Measurements from ENCODE around the gene CST7. TPM values are rescaled to one million over a fixed set of nuclear protein-coding genes. Genes with fewer than 3 reads are reported as not detected.

Gene CST7
- total RNA-seq, 1 donor from 2014 or later = not detected

DNA sequence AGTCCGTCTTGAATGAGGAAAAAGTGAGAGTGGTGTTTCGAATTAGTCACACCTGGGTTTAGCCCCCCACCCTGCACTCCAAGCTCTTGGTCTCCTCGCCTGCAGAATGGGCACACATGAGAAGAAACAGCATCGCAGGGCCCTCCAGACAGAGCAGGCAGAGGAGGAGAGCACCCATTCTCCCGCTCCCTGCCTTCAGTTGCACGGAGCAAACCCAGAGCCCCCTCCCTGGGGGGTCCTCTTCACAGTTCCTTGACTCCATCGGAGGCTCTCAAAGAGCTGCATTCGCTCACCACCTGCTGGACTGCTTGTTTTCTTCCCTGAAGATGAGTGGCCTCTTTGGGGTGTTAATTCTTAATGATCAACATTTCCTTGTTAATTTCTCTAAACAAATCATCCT lies 5.1 kb downstream of the CST7 start:
- peak; percentile 73 for DNase-seq (ENCODE audit: extremely low spot score, unreplicated experiment)
- H3K4me3 Mint-ChIP-seq (ENCODE audit: unreplicated experiment) = no peak overlapping the region

DNA sequence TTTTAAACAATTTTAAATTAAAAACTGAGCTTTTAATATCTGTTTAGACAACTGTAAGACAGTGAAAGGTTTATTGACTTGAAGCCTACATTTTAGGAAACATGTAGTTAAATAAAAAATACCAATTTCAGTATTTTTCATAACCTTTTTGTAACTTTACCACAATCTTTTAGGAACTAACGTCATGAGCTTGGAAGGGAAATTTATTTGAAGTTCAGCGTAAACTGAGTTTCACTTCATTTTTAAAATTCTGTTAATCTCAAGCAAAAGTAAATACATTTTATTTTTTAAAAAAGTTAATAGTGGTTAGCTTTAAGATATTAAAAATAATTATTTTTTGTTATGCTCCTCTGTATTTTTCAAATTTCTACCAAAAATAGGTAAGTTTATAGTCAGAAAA lies 5.5 kb downstream of the CST7 start:
- Mint-ChIP-seq H3K36me3 (ENCODE audit: unreplicated experiment) (no peaks in the 10 kb centered on the region), H3K9me3 (ENCODE audit: unreplicated experiment) (no peaks in the 10 kb centered on the region), H3K27me3 (ENCODE audit: unreplicated experiment) (no peaks in the 10 kb centered on the region), H3K4me1 (ENCODE audit: unreplicated experiment) (no peaks in the 10 kb centered on the region), H3K4me3 (ENCODE audit: unreplicated experiment) (no peak overlapping the region), H3K27ac (ENCODE audit: unreplicated experiment) (no peak overlapping the region)
- TF ChIP-seq, protein P1, sequence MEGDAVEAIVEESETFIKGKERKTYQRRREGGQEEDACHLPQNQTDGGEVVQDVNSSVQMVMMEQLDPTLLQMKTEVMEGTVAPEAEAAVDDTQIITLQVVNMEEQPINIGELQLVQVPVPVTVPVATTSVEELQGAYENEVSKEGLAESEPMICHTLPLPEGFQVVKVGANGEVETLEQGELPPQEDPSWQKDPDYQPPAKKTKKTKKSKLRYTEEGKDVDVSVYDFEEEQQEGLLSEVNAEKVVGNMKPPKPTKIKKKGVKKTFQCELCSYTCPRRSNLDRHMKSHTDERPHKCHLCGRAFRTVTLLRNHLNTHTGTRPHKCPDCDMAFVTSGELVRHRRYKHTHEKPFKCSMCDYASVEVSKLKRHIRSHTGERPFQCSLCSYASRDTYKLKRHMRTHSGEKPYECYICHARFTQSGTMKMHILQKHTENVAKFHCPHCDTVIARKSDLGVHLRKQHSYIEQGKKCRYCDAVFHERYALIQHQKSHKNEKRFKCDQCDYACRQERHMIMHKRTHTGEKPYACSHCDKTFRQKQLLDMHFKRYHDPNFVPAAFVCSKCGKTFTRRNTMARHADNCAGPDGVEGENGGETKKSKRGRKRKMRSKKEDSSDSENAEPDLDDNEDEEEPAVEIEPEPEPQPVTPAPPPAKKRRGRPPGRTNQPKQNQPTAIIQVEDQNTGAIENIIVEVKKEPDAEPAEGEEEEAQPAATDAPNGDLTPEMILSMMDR (IDR thresholded peaks at IDR 0.05) = no peak
- DNase-seq (ENCODE audit: extremely low spot score, unreplicated experiment) = no peak

More for the DNA sequence above, 5.1 kb downstream of the CST7 start:
- TF ChIP-seq, protein P1 (IDR thresholded peaks at IDR 0.05) = no peak
- no peaks in the 10 kb centered on the region for H3K4me1 Mint-ChIP-seq (ENCODE audit: unreplicated experiment)
- no peak overlapping the region for H3K27ac Mint-ChIP-seq (ENCODE audit: unreplicated experiment)
- H3K9me3 Mint-ChIP-seq (ENCODE audit: unreplicated experiment) = no peaks in the 10 kb centered on the region
- H3K27me3 Mint-ChIP-seq (ENCODE audit: unreplicated experiment) = no peaks in the 10 kb centered on the region
- H3K36me3 Mint-ChIP-seq (ENCODE audit: unreplicated experiment) = no peaks in the 10 kb centered on the region

DNA sequence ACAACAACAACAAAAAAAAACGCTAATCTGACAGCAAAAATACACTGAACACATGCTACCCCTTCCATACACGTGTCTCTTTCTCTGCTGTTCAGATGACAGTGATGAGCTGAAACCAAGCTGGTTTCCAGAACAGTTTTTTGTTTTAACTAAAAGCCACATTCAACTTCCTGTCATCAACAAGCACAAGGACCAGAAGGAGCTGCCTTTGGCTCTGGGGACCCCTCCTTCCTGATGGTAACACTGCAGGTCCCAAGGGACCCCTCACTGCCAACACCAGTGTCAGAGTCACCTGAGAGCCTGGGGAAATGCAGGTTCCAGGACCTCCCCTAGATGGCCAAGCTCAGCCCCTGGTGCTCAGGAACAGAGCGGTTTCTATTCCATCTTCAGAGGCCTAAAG lies 6.0 kb downstream of the CST7 start:
- Mint-ChIP-seq H3K4me3 (ENCODE audit: unreplicated experiment) (no peak overlapping the region), H3K4me1 (ENCODE audit: unreplicated experiment) (no peaks in the 10 kb centered on the region), H3K36me3 (ENCODE audit: unreplicated experiment) (no peaks in the 10 kb centered on the region), H3K9me3 (ENCODE audit: unreplicated experiment) (no peaks in the 10 kb centered on the region), H3K27me3 (ENCODE audit: unreplicated experiment) (no peaks in the 10 kb centered on the region), H3K27ac (ENCODE audit: unreplicated experiment) (no peak overlapping the region)
- no peak for DNase-seq (ENCODE audit: extremely low spot score, unreplicated experiment)
- TF ChIP-seq, protein P1 (IDR thresholded peaks at IDR 0.05) = no peak

DNA sequence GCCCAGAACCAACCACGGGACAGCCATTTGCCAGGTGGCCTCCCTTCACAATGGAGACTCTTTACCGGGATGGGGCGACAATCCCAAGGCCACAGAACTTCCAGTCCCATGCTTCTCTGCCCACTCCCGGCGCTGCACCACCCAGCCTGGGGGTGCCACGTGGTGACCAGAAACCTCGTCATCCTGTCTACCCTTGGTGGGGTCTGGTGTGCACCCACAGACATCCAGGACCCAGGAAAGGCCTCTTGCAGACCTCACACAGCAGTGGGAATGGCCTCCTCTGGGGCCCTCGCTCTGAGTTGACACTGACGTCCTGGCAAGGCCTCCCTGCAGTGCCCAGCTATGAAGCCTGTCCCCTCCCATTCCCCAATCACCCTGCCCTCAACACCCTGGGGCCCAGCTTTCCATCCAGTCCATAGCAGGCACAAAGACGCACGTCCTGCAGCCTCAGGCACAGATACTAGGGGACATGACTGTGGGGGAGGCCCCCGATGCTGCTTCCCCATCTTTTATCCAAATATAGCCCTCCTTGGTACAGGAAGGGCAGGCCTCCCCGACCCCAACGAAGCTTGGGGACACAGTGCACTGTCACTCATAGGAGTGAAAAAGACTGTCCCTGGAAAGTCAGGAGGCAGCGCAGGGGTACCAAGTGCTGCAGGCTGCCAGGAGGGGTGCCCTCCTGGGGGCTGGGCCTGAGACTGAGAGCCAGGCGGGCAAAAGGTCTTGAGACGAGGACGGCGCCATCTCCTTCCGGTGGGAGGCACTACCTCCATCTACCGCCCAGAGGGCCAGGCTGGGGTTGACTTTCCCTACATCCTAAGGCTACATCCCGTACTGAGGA lies 7.2 kb downstream of the CST7 start:
- Mint-ChIP-seq H3K4me3 (ENCODE audit: unreplicated experiment) (no peak overlapping the region), H3K36me3 (ENCODE audit: unreplicated experiment) (no peaks in the 10 kb centered on the region), H3K27me3 (ENCODE audit: unreplicated experiment) (no peaks in the 10 kb centered on the region), H3K4me1 (ENCODE audit: unreplicated experiment) (no peaks in the 10 kb centered on the region), H3K27ac (ENCODE audit: unreplicated experiment) (no peak overlapping the region), H3K9me3 (ENCODE audit: unreplicated experiment) (no peaks in the 10 kb centered on the region)
- TF ChIP-seq, protein P1 (IDR thresholded peaks at IDR 0.05) = no peak
- peak; percentile 72 for DNase-seq (ENCODE audit: extremely low spot score, unreplicated experiment)

DNA sequence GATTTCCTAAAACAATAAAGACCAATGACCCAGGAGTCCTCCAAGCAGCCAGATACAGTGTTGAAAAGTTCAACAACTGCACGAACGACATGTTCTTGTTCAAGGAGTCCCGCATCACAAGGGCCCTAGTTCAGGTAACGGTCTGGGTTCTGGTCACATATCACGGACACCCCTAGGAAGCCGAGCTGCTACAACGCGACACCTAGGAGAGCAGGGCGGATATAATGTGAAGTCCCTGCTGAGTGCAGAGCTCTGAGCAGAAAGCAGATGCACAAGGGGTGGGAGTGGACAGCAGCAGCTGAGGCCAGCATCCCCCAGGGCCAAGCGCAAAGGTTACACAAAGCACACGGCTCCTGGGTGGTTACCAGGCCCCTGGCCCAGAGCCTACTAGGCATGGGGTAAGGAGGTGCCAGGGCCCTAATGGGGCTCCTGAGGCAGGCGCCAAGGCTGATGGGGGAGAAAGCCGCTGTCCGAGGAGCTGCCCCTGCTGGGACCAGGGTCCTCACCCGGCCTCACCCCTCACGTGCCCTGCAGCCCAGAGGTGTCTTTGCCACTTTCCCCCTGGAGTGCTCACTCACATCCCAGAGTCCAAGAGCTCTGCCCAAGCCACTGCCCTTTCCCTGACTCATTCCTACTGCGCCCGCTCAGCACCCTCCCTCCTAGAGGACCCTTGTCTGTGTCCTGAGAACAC lies 8.4 kb downstream of the CST7 start:
- Mint-ChIP-seq H3K9me3 (ENCODE audit: unreplicated experiment) (no peaks in the 10 kb centered on the region), H3K27ac (ENCODE audit: unreplicated experiment) (no peak overlapping the region), H3K4me3 (ENCODE audit: unreplicated experiment) (no peak overlapping the region), H3K36me3 (ENCODE audit: unreplicated experiment) (peaks cover 3% of the 10 kb centered on the region), H3K4me1 (ENCODE audit: unreplicated experiment) (no peaks in the 10 kb centered on the region), H3K27me3 (ENCODE audit: unreplicated experiment) (no peaks in the 10 kb centered on the region)
- TF ChIP-seq, protein P1 (IDR thresholded peaks at IDR 0.05) = no peak
- DNase-seq (ENCODE audit: extremely low spot score, unreplicated experiment) = peak; percentile 73
